ENCODE data around the gene NFKBIA. TPM values are rescaled to one million over a fixed set of nuclear protein-coding genes. Genes with fewer than 3 reads are reported as not detected.
"Not testable (repeated sequence)": the region's sequence is repeated elsewhere in the genome, so short reads cannot be mapped to it uniquely, and the experiment has no call there.

NFKBIA gene
- total and polyA plus RNA-seq, 7 donors, result 95.5 to 340 (median 258) TPM

GRCh38 chr14:35438910-35439713 lies 34.6 kb upstream of the NFKBIA start:
- H3K9me3 ChIP-seq, result peaks cover 0 to under 1% (median 0%) of the 10 kb centered on the region in 4 donors
- no peak overlapping the region for H3K4me3 ChIP-seq
- WGBS, 2 donors, result 54 to 60% methylated on average over 8 of the region's 8 CpGs
- no peaks in the 10 kb centered on the region for H3K36me3 ChIP-seq
- H3K27me3 ChIP-seq, result no peaks in the 10 kb centered on the region
- no peak for DNase-seq
- TF ChIP-seq CTCF (IDR thresholded peaks at IDR 0.05) (no peak), EP300 (IDR thresholded peaks at IDR 0.05) (no peak), POLR2A (IDR thresholded peaks at IDR 0.05) (no peak), POLR2AphosphoS5 (IDR thresholded peaks at IDR 0.05) (no peak)
- H3K4me1 ChIP-seq, result no peaks in the 10 kb centered on the region
- intact Hi-C loops (cut with DNase I), result no loop called here
- H3K27ac ChIP-seq, result no peak overlapping the region

GRCh38 chr14:35438492-35438891 lies 33.9 kb upstream of the NFKBIA start:
- H3K9me3 ChIP-seq; intact Hi-C loops (cut with DNase I); H3K4me3 ChIP-seq; H3K4me1 ChIP-seq; DNase-seq; H3K27me3 ChIP-seq; H3K27ac ChIP-seq; H3K36me3 ChIP-seq: not testable (repeated sequence)
- WGBS, 2 donors, result 89 to 95% methylated on average over 9 of the region's 9 CpGs

GRCh38 chr14:35435177-35435576 lies 30.6 kb upstream of the NFKBIA start:
- Histone ChIP-seq H3K4me1 (no peaks in the 10 kb centered on the region), H3K4me3 (no peak overlapping the region), H3K36me3 (no peaks in the 10 kb centered on the region), H3K9me3 (no peaks in the 10 kb centered on the region), H3K27ac (no peak overlapping the region), H3K27me3 (no peaks in the 10 kb centered on the region)
- intact Hi-C loops (cut with DNase I), result no loop called here
- DNase-seq, result no peak
- no peak for TF ChIP-seq EP300 (IDR thresholded peaks at IDR 0.05)
- TF ChIP-seq CTCF (IDR thresholded peaks at IDR 0.05), result no peak
- no peak for TF ChIP-seq POLR2A (IDR thresholded peaks at IDR 0.05)
- no peak for TF ChIP-seq POLR2AphosphoS5 (IDR thresholded peaks at IDR 0.05)

GRCh38 chr14:35433826-35434225 lies 29.3 kb upstream of the NFKBIA start:
- H3K4me1 ChIP-seq, result no peaks in the 10 kb centered on the region
- H3K4me3 ChIP-seq, result no peak overlapping the region
- H3K27ac ChIP-seq, result no peak overlapping the region
- TF ChIP-seq POLR2AphosphoS5 (IDR thresholded peaks at IDR 0.05) (no peak), CTCF (IDR thresholded peaks at IDR 0.05) (no peak), POLR2A (IDR thresholded peaks at IDR 0.05) (no peak), EP300 (IDR thresholded peaks at IDR 0.05) (no peak)
- no peaks in the 10 kb centered on the region for H3K9me3 ChIP-seq
- WGBS, 2 donors, result 97 to 100% methylated on average over 1 of the region's 1 CpG
- H3K27me3 ChIP-seq, result no peaks in the 10 kb centered on the region
- no peak for DNase-seq
- H3K36me3 ChIP-seq, result no peaks in the 10 kb centered on the region
- intact Hi-C loops (cut with DNase I), result no loop called here

GRCh38 chr14:35430459-35431199 lies 26.1 kb upstream of the NFKBIA start:
- DNase-seq, result no peak
- Histone ChIP-seq H3K4me1 (no peaks in the 10 kb centered on the region), H3K9me3 (no peaks in the 10 kb centered on the region), H3K36me3 (no peaks in the 10 kb centered on the region), H3K27me3 (no peaks in the 10 kb centered on the region), H3K27ac (no peak overlapping the region), H3K4me3 (no peak overlapping the region)
- TF ChIP-seq POLR2A (IDR thresholded peaks at IDR 0.05) (no peak), EP300 (IDR thresholded peaks at IDR 0.05) (no peak), CTCF (IDR thresholded peaks at IDR 0.05) (no peak), POLR2AphosphoS5 (IDR thresholded peaks at IDR 0.05) (no peak)
- intact Hi-C loops (cut with DNase I), result no loop called here
- WGBS, 2 donors, result 82 to 84% methylated on average over 13 of the region's 13 CpGs

All from sigmoid colon (tissue), 7 donors.